ENCODE results near the gene SAMD11.

Gene SAMD11

GRCh38 chr1:917466-918091, 6.1 kb upstream of the SAMD11 start:
- DNase-seq, result no peak

GRCh38 chr1:918353-918752, 5.4 kb upstream of the SAMD11 start:
- no peak for DNase-seq

- no peak for DNase-seq
Measured at GRCh38 chr1:918843-919242, 4.9 kb upstream of the SAMD11 start.

DNA sequence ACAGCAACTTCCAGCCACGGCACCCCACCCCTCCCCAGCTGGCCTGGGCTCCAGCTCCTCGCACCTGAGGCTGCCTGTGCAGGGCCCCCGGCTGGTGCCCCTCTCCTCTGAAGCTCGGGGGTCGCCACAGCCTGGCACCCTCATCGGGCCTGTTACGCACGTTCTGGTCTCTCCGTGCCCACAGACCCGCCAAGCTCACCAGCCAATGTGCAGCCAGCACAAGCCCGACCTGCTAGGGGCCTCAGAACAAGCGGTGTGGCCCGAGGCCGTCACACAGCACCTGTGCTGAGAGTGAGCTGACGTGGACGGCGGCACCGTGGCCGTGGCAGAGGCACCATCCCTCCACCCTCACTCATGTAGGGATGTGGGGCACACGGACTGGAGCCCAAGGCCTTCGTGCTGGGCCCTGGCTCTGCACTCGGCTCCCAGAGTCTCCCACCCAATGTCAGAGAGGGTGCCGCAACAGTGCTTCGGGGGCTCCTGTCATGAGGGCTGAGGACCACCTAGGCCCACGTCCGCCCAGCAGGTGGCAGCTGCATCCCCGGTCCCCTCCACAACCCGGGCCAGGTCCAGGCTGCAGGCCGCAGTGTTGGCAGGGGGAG, 4.4 kb upstream of the SAMD11 start:
- DNase-seq, result no peak

- peak; percentile 63 for DNase-seq
Measured at GRCh38 chr1:920010-920409, 3.7 kb upstream of the SAMD11 start.

DNA sequence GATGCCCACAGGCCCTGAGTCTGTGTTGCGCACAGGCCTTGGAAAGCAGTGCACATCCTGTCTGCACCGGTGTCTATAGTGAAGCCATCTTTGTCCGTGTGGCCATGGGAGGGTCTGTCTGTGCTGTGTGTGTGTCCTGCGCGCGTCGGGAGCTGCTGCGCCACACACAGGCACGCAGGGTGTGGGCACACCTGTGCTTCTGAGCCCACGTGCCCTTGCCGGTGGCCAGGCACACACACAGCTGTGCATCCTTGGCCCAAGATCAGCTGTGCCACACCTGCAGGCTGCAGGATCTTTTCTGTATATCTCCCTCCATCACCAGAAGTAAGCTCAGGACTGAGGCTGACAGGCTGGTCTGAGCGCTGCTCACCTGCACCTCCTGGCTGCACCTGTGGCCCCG, 3.2 kb upstream of the SAMD11 start:
- DNase-seq, result no peak

GRCh38 chr1:921011-921837, 2.5 kb upstream of the SAMD11 start:
- DNase-seq, result no peak

- no peak for DNase-seq
Measured at GRCh38 chr1:923991-924655, 400 bp downstream of the SAMD11 start.

DNA sequence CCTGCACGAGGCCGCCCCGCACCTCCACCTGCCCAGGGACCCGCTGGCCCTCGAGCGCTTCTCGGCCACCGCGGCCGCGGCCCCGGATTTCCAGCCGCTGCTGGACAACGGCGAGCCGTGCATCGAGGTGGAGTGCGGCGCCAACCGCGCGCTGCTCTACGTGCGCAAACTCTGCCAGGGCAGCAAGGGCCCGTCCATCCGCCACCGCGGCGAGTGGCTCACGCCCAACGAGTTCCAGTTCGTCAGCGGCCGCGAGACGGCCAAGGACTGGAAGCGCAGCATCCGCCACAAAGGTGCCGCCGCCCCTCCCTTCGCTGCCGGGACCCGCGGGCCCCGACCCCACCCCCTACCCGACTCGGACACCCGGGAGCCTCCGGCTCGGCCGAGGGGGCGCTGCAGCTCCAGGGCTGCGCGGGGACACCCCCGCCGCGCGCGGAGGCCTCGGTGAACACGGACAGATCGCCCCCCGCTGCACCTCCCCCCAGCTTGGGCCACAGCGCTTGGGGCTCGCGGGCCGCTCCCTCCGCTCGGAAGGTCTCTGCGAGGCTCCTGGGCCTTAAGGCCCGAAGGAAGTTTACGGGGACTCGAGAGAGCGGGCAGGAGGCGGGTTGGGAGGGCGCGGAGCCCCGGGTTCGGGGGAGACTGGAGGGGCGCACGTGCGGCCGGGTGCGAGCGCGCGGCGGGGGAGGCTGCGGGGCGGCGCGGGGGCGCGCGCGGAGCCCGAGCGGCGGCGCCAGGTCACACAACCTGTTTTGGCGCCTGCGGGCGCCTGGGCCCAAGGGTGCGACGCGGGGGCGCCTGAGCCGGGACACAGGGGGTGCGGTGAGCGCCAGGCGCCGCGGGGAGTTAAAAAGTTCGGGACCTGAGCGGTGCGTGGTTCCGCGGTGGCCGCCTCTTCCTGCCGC, 1.2 kb downstream of the SAMD11 start:
- no peak for DNase-seq

GRCh38 chr1:925561-926421, 2.1 kb downstream of the SAMD11 start:
- DNase-seq, result no peak

GRCh38 chr1:927234-927633, 3.5 kb downstream of the SAMD11 start:
- DNase-seq, result no peak

- DNase-seq, result no peak
Measured at GRCh38 chr1:927748-928147, 4.0 kb downstream of the SAMD11 start.

GRCh38 chr1:928825-929661, 5.3 kb downstream of the SAMD11 start:
- no peak for DNase-seq

DNA sequence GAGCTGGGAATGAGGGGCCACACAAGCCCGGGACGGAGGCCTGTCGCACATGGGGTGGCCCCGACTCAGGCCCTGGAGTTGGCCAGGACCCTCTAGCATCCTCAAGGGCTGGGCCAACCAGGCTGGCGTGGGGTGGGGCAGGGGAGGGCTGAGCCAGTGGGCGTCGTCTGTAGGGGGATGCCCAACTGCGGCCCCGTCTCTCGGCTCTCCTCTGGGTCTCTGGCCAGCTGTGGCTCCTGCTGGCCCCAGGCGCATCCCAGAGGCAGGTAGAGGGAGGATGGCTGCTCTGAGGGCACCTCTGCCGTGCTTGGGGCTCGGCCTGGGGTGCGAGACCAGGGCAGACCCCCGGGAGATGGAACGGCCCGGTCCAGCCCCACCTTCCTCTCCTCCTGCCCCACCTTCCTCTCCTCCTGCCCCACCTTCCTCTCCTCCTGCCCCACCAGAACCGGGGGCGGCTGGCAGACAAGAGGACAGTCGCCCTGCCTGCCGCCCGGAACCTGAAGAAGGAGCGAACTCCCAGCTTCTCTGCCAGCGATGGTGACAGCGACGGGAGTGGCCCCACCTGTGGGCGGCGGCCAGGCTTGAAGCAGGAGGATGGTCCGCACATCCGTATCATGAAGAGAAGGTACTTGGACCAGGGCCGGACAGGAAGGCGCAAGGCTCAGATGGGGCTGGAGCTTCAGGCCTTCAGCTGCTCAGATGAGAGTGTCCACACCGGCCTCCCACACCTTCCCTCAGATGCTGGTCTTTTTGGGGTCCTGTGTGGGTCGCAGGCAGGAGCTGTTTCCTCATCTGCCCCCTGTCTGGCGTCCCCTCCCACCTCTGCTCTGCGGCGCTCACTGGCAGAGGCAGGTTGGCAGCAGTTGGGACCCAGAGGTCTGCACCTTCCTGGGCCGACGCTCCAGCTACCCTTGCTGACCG, 6.2 kb downstream of the SAMD11 start:
- no peak for DNase-seq

- DNase-seq, result no peak
Measured at GRCh38 chr1:930633-931138, 7.0 kb downstream of the SAMD11 start.

DNA sequence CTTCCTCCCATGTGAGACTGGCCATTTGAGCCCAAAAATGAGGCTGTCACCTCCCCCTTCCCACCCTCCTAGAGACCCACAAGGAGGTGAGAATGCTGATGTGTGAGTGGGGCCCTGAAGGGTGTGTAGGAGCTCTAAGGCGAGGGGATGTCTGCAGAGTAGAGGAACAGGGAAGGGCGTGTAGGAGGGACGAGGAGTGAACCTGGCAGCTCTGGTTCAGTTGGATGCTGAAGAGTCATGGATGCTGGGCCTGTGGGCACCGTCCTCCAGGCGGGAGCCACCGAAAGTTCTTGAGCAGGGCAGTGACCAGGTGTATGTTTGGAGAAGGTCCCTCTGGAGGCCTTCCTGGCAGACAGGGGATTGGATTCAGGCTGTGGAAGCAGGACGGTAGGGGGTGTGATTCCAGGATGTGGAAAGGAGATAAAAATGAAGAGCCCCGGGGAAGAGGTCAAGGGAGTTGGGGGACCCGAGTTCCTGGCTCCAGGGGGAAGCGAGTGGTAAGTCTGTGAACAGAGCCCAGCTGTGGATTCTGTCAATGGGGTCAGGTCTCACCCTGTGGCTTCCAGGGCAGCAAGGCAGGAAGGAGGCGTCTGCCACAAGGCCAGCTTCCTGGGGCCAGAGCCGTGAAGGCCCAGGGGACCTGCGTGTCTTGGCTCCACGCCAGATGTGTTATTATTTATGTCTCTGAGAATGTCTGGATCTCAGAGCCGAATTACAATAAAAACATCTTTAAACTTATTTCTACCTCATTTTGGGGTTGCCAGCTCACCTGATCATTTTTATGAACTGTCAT, 7.9 kb downstream of the SAMD11 start:
- DNase-seq, result no peak

DNA sequence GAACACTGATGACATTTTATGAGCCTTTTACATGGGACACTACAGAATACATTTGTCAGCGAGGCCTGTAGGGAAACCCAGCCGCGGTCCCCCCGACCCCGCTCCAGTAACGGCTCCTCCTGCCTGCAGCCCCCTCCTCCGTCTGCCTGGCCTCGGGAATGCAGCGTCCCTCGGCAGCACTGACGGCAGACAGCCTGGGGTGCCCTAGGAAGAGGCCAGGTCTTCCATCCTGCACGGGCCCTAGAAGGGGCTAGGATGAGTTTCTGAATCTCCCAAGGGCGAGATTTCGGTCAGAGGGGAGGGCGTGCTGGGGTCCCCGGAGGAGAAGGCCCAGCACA, 8.4 kb downstream of the SAMD11 start:
- no peak for DNase-seq

DNA sequence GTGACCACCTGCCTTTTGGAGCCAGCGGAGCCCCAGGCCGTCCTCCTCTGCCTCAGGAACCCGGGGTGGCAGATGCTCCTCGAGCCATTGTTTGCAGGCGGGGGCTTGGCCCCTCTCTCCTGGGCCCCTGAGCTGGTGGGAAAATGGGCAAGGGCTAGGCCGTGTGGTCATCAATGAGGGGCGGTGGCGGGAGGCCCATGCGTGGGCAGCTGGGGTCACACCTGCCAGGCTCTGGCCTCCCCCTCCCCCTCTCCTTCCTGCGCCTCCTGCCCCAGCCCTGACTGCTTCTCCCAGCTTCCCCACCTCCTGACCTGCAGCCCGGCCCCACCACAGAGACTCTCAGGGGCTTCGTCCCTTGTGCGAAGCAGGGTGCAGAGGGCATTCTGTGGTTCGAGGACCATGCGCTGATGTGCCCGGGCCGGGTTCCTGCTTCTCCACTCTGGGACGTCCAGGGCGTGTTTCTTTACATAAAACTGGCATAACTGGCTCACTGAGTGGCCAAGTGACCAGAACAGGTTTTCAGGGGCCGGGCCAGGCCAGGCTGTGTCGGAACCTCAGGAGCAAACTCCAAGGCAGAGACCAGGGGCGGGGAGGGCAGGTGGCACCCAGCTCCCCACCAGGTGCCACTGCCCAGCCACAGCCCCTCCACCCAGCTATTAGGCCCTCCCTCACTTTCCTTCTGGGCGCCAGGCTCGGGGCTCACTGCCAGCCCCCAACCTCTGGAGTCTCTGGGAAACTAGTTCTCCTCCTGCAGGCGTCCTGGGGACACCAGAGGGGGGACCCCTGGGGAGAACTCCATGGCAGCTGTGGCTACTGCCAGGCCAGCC, 9.3 kb downstream of the SAMD11 start:
- no peak for DNase-seq
